Fibroblast of skin of right quadriceps (primary cell): ENCODE measurements around the gene FAM234A.
"Not testable (repeated sequence)": the region's sequence is repeated elsewhere in the genome, so short reads cannot be mapped to it uniquely, and the experiment has no call there.

Experiments
- DNase-seq: peaks from one replicate; pipeline ENCODE4 v3.0.0-alpha.2; 2013

The FAM234A gene

DNA sequence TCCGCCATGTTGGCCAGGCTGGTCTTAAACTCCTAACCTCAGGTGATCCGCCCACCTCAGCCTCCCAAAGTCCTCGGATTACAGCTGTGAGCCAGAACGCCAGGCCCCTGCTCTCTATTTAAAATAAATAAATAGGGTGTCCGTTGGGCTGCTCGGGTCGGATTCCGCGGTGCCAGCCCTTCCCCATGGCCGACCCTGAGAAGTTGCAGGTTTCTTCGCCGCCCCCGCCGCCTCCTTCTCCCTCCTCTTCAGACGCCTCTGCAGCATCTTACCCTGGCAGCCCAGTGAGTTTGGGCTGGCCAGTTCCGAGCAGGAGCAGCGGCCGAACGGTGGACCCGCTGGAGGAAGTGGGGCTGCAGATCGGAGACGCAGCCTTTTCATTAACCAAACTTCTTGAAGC is 3.7 kb upstream of the FAM234A start:
- no peak for DNase-seq

DNA sequence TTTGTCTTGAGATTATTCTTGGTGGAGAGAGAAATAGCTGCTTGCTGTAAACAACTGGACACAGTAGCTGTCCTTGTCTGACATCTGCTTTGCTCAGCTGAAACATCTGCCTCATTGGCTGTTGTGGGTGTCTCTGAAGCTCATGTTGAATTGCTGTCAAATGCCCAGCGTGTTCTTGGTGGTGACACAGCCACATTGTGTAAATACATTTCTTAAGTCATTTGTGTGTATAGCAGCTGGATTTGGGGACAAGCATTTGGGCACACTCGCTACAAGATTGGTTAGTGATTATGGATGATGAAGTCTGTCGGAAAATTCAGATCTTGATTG is 5.3 kb downstream of the FAM234A start:
- no peak for DNase-seq

DNA sequence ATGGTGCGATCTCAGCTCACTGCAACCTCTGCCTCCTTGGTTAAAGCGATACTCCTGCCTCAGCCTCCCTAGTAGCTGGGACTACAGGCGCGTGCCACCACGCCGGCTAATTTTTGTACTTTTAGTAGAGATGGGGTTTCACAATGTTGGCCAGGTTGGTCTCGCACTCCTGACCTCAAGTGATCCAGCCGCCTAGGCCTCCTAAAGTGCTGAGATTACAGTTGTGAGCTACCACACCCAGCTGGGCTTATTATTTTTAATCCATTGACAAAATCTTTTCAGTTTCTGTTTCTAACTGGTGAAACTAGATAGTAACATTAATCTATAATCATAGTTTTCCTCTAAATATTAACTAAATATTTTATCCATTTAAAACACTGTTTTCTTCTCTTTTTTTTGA is 5.9 kb downstream of the FAM234A start:
- DNase-seq, result no peak

DNA sequence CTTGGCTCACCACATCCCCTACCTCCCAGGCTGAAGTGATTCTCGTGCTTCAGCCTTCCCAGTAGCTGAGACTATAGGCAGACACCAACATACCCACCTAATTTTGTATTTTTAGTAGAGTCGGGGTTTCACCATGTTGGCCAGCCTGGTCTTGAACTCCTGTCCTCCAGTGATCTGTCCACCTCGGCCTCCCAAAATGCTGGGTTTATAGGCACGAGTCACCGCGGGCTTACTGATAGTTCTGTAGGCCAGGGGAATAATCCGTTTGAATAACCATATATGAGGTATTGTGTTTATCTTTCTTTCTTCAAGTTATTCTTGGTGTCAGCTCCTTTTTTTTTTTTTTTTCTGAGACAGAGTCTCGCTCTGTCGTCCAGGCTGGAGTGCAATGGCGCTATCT is 7.7 kb downstream of the FAM234A start:
- DNase-seq, result no peak

DNA sequence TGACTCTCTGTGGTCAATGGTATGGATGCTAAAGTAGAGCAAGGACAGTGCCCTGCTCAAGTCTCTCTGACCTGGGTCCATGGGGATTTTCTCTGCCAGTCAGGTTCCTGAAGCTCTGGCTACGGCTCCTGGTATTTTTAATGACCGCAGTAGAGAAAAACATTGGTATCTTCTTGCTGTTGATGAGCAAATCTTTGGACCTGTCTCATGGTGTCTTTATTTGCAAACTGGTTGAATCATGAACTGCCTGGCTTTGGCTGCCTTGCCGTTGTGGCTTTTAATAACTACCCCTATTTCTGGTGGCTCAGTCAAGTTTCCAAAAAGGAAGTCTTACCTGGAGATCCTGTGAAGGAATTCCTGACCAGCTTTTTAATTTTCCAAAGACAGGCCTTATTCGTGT is 8.7 kb downstream of the FAM234A start:
- DNase-seq, result no peak

DNA sequence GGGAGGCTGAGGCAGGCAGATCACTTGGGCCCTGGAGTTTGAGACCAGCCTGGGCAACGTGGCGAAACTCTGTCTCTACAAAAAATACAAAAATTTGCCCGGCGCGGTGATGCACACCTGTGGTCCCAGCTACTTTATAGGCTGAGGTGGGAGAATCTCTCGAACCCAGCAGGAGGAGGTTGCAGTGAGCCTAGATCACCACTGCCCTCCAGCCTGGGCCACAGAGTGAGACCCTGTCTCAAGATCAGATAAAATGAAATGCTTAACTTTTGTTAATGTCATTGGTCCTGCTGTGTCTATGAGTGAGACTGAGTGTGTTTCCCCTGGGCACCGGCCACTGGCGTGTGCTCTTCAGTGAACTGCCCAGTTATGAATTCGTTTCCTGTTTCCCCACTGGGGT is 10.5 kb downstream of the FAM234A start:
- DNase-seq, result no peak

DNA sequence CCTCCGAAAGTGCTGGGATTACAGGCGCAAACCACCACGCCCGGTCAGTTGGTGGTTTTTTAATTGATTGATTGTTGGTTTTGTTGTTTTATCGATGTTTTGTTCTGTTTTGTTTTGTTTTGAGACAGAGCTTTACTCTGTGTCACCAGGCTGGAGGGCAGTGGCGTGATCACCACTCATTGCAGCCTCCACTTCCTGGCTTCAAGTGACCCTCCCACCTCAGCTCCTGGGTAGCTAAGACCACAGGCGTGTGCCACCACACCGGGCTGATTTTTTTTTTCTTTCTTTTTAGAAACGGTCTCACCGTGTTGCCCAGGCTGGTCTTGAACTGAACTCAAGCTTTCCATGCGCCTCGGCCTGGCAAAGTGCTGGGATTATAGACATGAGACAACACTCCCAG is 12.4 kb downstream of the FAM234A start:
- DNase-seq, result no peak

DNA sequence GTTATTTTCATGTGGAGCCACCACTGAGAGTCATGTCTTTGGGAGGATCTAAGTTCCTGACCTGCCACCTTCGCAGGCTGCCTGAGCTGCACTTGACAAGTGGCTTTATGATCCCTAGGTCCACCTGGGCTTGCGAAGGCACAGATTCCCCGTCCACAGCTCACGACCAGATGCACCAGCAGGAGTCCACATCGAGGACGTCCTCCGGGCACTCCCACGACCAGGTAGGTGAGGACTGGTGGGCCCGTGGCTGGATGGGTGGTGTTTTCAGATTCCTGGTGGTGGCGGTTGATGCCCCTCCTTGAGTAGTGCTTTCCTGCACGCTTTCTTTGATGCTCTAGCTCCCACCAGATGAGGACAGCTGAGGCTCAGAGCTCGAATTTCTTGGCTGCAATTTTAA is 14.8 kb downstream of the FAM234A start:
- no peak for DNase-seq

DNA sequence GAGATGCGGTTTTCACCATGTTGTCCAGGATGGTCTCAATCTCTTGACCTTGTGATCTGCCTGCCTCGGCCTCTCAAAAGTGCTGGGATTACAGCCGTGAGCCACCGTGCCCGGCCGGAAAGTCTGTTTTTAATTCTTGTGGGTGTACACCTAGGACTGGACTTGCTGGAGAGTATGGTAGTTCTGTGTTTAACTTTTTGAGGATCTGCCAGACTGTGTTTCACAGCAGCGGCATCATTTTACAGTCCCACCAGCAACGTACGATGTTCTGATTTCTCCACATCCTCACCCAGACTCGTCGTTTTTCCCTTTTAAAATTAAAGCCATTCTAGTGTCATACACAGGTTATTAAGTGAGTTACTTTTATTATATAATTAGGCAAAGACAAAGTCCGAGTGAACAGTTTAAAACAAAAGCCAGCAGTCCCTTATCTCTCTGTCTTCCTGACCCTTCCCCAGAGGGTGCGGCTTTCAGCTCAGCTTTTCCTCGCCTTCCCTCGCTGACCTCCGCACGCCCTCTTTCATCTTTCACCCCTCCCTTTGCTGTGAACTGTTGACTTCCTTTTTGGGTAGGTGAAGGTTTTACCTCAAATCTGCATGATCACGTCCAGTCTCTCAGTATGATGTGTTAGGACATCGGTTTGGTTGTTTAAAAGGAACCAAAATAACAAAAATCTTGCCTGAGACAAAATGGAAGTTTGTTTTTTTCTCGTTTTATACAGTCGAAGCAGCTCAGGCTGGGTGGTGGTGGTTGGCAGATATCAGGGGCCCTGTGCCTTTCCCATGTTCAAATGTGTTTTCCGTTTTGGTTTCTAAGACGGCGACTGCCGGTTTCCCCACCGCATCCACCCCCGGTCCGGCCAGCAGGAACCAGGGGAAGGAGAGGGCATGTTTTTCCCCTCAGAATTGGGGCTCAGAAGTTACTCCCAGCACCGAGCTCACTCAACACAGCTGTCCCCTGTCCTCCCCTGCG is 18.0 kb downstream of the FAM234A start:
- DNase-seq, result no peak

DNA sequence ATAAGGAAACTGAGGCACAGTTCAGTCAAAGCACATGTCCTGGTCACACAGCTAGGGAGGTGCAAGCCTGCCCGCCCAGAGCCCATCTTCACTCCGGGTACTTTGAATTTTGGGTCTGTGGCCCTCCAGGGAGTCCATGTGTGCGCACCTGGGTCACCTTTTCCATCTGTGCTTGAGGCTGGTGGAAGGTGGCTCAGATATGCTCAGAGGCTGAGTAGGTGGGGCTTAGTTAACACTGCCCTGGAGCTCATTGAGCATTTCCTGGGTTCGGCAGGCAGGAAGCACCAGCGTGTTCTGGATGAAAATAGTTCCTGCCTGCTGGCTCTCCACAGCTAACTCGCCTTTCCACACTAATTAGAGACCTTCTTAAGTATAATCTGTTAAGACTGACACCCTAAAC is 19.2 kb downstream of the FAM234A start:
- no peak for DNase-seq

DNA sequence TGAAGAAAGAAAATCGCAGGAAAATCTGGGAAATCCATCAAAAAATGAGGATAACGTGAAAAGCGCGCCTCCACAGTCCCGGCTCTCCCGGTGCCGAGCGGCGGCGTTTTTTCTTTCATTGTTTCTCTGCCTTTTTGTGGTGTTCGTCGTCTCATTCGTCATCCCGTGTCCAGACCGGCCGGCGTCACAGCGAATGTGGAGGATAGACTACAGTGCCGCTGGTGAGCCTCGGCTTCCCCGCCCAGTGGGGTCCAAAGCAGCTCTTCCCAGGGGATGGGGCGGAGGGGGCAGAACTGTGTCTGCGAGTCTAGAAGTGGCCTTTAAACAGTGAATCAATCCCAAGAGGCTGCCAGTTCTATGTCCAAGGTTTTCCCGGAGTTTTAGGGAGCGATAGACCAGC is 19.8 kb downstream of the FAM234A start:
- DNase-seq, result no peak

DNA sequence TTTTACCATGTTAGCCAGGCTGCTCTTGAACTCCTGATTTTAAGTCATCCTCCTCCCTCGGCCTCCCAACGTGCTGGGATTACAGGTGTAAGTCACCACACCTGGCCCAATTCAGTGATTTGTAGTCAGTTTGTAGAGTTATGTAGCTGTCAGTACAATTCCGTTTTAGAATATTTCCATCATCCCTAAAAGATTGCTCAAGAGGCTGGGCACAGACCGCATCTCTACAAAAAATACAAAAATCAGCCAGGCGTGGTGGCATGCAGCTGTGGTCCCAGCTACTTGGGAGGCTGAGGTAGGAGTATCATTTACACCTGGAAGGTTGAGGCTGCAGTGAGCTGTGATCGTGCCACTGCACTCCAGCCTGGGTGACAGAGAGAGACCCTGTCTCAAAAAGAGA is 20.6 kb downstream of the FAM234A start:
- no peak for DNase-seq

DNA sequence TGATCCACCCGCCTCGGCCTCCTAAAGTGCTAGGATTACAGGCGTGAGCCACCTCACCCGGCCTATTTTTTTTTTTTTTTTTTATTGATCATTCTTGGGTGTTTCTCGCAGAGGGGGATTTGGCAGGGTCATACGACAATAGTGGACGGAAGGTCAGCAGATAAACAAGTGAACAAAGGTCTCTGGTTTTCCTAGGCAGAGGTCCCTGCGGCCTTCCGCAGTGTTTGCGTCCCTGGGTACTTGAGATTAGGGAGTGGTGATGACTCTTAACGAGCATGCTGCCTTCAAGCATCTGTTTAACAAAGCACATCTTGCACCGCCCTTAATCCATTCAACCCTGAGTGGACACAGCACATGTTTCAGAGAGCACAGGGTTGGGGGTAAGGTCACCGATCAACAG is 23.5 kb downstream of the FAM234A start:
- not testable (repeated sequence) for DNase-seq

DNA sequence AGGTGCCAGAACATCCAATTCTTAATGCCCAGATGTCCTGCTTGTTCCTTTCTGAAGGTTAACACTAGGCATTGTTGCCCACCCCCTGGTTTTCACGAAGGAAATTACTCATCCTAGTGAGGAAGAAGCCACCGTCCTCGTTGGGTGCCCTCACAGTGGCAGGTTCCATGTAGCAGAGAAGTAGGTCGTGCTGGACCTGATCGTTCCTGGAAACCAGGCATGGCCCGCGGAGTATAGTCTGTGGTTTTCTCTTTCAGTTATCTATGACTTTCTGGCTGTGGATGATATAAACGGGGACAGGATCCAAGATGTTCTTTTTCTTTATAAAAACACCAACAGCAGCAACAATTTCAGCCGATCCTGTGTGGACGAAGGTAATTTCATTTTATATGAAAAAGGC is 24.6 kb downstream of the FAM234A start:
- DNase-seq, result no peak

DNA sequence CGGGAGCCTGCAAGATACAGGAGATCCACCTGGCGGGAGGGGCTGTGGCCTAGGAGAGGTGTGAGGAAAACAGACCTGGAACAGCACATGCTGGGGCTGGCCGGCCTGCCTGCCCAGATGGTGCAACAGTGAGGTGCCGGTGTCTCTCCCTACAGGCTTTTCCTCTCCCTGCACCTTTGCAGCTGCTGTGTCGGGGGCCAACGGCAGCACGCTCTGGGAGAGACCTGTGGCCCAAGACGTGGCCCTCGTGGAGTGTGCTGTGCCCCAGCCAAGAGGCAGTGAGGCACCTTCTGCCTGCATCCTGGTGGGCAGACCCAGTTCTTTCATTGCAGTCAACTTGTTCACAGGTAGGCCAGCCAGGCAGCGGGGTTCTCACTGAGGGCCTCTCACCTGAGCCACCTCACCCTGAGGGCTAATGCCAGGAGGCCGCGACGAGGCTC is 25.2 kb downstream of the FAM234A start:
- no peak for DNase-seq

DNA sequence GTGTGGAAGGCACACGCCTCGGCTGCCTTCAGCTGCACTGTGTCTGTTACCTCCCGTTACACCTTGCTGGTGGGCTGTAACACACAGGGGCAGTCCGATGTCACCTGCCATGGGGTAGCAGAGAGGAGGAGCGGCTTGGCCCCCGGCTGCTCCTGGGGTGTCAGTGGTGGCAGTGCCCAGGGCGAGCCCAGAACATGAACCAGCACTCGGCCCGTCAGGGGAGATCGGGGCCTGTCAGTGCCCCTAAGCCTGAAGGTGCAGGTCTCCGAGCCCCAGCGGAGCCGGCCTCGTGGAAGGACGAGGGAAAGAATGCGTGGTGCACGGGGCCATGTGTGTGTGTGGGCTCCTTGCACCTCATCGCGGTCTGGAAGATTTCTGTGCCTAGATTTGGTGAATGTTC is 25.7 kb downstream of the FAM234A start:
- no peak for DNase-seq

DNA sequence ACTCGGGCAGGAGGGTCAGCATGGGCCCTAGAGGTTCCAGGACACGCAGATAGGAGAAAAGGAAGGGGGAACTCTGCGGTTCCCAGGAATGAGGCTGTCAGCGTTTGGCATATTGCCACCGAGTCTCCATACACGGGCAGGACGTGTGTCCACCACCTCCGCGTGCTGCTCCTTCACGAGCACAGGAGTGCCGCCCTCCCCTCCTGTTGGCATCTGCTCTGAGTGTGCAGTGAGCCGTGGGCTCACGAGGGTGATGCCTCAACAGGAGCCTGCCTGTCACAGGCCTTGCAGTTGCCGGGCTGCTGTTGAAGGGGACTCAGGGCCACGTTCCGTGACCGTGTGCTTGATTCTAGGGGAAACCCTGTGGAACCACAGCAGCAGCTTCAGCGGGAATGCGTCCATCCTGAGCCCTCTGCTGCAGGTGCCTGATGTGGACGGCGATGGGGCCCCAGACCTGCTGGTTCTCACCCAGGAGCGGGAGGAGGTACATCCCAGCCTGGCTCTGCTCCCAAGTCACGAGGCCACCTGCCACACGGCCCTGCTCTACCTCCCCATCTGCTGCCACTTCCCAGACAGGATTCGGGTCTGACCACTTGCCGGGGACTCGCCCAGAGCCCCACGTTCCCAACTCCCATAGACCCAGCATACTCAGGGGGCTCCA is 26.5 kb downstream of the FAM234A start:
- DNase-seq, result no peak

DNA sequence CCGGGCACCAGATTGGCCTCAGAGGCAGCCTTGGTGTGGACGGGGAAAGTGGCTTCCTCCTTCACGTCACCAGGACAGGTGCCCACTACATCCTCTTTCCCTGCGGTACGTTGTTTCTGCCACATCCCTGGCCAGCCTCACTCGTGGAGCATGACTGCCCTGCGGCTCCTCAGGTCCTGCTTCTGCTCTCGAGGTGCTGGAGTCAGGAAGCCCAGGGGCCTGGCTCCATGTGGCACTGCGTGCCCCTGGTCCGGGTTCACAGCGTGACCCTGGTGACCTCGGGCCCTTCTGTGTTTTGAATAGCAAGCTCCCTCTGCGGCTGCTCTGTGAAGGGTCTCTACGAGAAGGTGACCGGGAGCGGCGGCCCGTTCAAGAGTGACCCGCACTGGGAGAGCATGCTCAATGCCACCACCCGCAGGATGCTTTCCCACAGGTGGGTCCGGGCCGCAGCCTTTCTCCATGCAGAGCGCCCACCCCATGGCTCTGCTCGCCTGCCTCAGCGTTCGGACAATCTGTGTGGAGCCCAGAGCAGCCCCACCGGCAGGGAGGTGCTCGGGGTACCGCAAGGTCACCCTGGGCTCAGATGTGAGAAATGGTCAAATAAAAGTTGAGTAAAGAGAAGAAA is 27.6 kb downstream of the FAM234A start:
- DNase-seq, result no peak

DNA sequence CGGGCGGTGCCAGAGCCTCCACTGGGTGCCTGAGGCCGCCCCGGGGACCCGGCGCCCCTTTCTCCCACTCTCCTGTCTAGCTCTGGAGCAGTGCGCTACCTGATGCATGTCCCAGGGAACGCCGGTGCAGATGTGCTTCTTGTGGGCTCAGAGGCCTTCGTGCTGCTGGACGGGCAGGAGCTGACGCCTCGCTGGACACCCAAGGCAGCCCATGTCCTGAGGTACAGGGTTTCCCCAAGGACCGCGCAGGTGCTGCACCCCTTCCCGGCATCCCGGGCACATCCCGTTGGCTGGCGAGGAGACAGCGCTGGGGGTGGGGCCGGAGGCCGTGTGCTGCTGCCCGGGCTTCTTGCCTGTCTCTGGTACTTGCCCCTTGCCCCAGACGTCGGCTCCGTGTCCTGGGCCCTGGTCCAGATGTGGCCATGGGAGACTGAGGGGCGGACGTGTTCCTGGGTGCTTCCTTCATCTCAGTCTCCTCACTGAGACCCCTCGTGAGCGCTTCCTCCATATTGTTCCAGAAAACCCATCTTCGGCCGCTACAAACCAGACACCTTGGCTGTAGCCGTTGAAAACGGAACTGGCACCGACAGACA is 28.7 kb downstream of the FAM234A start:
- DNase-seq, result no peak

DNA sequence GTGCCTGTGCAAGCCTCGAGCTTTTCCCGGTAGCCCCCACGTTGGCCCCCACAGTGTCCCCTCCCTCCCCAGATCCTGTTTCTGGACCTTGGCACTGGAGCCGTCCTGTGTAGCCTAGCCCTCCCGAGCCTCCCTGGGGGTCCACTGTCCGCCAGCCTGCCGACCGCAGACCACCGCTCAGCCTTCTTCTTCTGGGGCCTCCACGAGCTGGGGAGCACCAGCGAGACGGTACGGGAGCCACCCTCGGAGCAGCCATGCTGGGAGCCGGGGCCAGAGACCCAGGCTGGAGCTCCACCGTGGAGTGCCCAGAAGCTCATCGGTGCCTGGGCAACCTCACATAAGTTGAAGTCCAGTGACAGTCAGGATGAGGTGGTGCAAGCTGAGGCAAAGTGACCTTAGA is 29.3 kb downstream of the FAM234A start:
- DNase-seq, result no peak

DNA sequence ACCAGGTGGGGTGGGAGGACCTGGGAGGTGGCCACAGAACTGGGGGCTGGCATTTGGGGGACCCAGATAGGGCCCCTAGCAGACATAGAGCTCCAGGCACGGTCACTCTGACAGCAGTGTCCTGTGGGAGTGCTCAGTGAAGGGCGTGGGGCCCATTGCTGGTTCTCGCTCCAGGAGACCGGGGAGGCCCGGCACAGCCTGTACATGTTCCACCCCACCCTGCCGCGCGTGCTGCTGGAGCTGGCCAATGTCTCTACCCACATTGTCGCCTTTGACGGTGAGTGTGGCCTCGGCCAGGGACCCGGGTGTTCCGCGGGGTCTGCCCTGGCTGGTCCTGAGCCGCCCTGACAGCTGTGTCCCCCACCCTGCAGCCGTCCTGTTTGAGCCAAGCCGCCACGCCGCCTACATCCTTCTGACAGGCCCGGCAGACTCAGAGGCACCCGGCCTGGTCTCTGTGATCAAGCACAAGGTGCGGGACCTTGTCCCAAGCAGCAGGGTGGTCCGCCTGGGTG is 29.9 kb downstream of the FAM234A start:
- DNase-seq, result no peak

DNA sequence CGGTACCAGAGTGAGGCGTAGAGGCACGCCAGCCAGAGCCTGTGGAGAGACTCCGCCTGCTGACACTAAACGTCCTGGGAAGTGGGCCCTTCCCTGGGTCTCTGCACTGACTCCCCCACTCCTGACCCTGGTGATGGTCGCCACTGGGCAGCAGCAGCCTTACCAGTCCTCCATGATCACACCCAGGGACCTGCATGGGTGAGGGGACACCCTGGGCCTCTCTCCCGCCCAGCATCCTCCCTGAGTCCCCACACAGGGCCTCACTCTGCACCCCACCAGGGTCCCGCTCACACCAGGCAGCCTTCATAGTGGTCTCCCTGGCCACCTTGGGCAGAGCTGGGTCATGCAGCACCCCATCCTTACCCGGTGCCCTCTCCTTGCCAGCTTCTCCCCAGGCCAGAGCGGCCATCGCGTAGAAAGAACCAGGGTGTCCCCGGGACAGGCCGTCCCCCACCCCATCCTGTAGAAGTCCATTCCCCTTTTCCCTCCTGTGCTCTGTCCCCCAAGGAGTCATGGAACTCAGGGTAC is 30.4 kb downstream of the FAM234A start:
- no peak for DNase-seq

DNA sequence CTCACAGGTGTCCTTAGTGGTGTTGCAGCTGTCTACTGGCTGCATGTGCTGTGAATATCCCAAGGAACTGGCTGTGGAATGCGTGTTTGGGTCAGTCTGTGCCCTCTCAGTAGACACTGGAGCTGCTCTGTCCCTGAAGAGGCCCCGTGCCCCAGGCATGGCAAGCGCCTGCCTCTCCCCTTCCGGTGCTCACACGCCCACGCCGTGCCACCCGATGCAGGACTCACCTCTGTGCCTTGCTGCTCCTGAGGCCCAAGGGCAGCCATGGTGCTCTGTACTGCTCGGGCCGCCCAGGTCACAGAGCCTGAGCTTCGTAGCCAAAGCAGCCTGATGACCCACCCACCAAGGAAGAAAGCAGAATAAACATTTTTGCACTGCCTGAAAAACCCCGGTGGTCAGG is 31.1 kb downstream of the FAM234A start:
- DNase-seq, result no peak
